Naive B cell (primary cell): Measurements from ENCODE around the gene RPL35A. TPM values are rescaled to one million over a fixed set of nuclear protein-coding genes. Genes with fewer than 3 reads are reported as not detected.
"Not testable (repeated sequence)": the region's sequence is repeated elsewhere in the genome, so short reads cannot be mapped to it uniquely, and the experiment has no call there.

Experiments
- ATAC-seq, 2 donors: fragments of 150-1000 bp; cut with Tn5 transposase; 2 replicates each; pipeline ENCODE4 v1.10.0; 2021; ENCODE audit warnings: low read depth in 2 of 2, mild to moderate bottlenecking in 2 of 2, moderate library complexity in 2 of 2
- DNase-seq: peaks from one replicate; pipeline ENCODE4 v3.0.0; 2022
- H3K27ac Mint-ChIP-seq, 6 donors: one replicate each; pipeline ENCODE4 v1.8.0; 2020 to 2022; ENCODE audit warnings: mild to moderate bottlenecking in 6 of 6, mixed read lengths in 6 of 6, moderate library complexity in 5 of 6, inconsistent platforms in 2 of 6
- H3K27me3 Mint-ChIP-seq, 3 donors: one replicate each; pipeline ENCODE4 v1.8.0; 2021 to 2022; ENCODE audit warnings: mixed read lengths in 3 of 3, mild to moderate bottlenecking in 1 of 3
- H3K36me3 Mint-ChIP-seq, 2 donors: one replicate each; pipeline ENCODE4 v1.8.0; 2020 to 2022; ENCODE audit warnings: mixed read lengths in 2 of 2, inconsistent platforms in 1 of 2, mild to moderate bottlenecking in 1 of 2
- H3K4me1 Mint-ChIP-seq, 3 donors: one replicate each; pipeline ENCODE4 v1.8.0; 2020 to 2022; ENCODE audit warnings: mixed read lengths in 3 of 3, inconsistent platforms in 1 of 3, mild to moderate bottlenecking in 1 of 3, moderate library complexity in 1 of 3
- H3K4me3 Mint-ChIP-seq, 8 donors: one replicate each; pipeline ENCODE4 v1.8.0; 2020 to 2022; ENCODE audit warnings: mild to moderate bottlenecking in 8 of 8, mixed read lengths in 8 of 8, moderate library complexity in 8 of 8, inconsistent platforms in 2 of 8
- H3K9me3 Mint-ChIP-seq, 7 donors: one replicate each; pipeline ENCODE4 v1.8.0; 2020 to 2022; ENCODE audit warnings: mixed read lengths in 7 of 7, mild to moderate bottlenecking in 5 of 7, inconsistent platforms in 2 of 7, moderate library complexity in 1 of 7
- polyA plus RNA-seq, 6 donors: library from polyadenylated mRNA; unstranded; fragments of 300-500 nt; fragmentation: Illumina TruSeq; gene quantifications; one replicate each; pipeline ENCODE4 v1.2.3, GENCODE V29; 2021; ENCODE audit warnings: low read depth in 6 of 6

The RPL35A gene
- polyA plus RNA-seq = 1,000 to 10,000 TPM in 5 of 6 donors, 100 to 1,000 TPM in 1; 928 to 1,990 (median 1,827) TPM

- peak within 1 kb of the TSS; percentile 99 to 100 (median 99) for H3K27ac Mint-ChIP-seq
- H3K9me3 Mint-ChIP-seq = no peaks in the 10 kb centered on the region
- H3K27me3 Mint-ChIP-seq = no peaks in the 10 kb centered on the region
- H3K4me1 Mint-ChIP-seq = peaks cover 28 to 45% (median 38%) of the 10 kb centered on the region in 3 donors
- H3K4me3 Mint-ChIP-seq = peak within 1 kb of the TSS; percentile 93 to 99 (median 98)
- DNase-seq = peak; percentile 91
- peaks cover 10 to 14% of the 10 kb centered on the region in 2 donors for H3K36me3 Mint-ChIP-seq
- peak; percentile 90 to 91 for ATAC-seq
Observed at GRCh38 chr3:197949778-197950676, at the start of gene RPL35A. Gene RPL35A, plus strand, starts transcription at chr3:197950190. Its CDS starts 778 bp downstream, at chr3:197950968.

GRCh38 chr3:197901626-197902025, 48.4 kb upstream of the RPL35A start:
- no peak for ATAC-seq
- H3K4me1 Mint-ChIP-seq = peaks cover 0 to 11% (median 5%) of the 10 kb centered on the region in 3 donors
- no peaks in the 10 kb centered on the region for H3K36me3 Mint-ChIP-seq
- no peaks in the 10 kb centered on the region for H3K27me3 Mint-ChIP-seq
- no peak overlapping the region for H3K27ac Mint-ChIP-seq
- no peak overlapping the region for H3K4me3 Mint-ChIP-seq
- DNase-seq = no peak
- no peaks in the 10 kb centered on the region for H3K9me3 Mint-ChIP-seq

- Mint-ChIP-seq H3K4me3 (peak overlapping the region in 2 of 8 donors; percentile 0 to 25), H3K4me1 (peaks cover 0 to 11% (median 5%) of the 10 kb centered on the region in 3 donors), H3K9me3 (no peaks in the 10 kb centered on the region), H3K36me3 (no peaks in the 10 kb centered on the region), H3K27me3 (no peaks in the 10 kb centered on the region), H3K27ac (peak overlapping the region in 2 of 6 donors; percentile 48 to 58)
- ATAC-seq (peak; percentile 82 to 83), DNase-seq (peak; percentile 62)
Observed at GRCh38 chr3:197906023-197906849, 43.8 kb upstream of the RPL35A start.

- DNase-seq (no peak), ATAC-seq (no peak)
- no peaks in the 10 kb centered on the region for H3K36me3 Mint-ChIP-seq
- H3K4me3 Mint-ChIP-seq = no peak overlapping the region
- H3K9me3 Mint-ChIP-seq = no peaks in the 10 kb centered on the region
- H3K27ac Mint-ChIP-seq = peak overlapping the region in 1 of 6 donors; percentile 48
- peaks cover 0 to 11% (median 5%) of the 10 kb centered on the region in 3 donors for H3K4me1 Mint-ChIP-seq
- H3K27me3 Mint-ChIP-seq = no peaks in the 10 kb centered on the region
Observed at GRCh38 chr3:197906850-197907187, 43.2 kb upstream of the RPL35A start.

GRCh38 chr3:197907196-197907595, 42.8 kb upstream of the RPL35A start:
- Mint-ChIP-seq H3K9me3 (no peaks in the 10 kb centered on the region), H3K27me3 (no peaks in the 10 kb centered on the region), H3K36me3 (no peaks in the 10 kb centered on the region), H3K4me1 (peaks cover 0 to 11% (median 5%) of the 10 kb centered on the region in 3 donors), H3K27ac (no peak overlapping the region), H3K4me3 (no peak overlapping the region)
- ATAC-seq (no peak), DNase-seq (no peak)

GRCh38 chr3:197908550-197908949, 41.4 kb upstream of the RPL35A start:
- not testable (repeated sequence) for H3K9me3 Mint-ChIP-seq, H3K36me3 Mint-ChIP-seq, ATAC-seq, DNase-seq, H3K27ac Mint-ChIP-seq, H3K27me3 Mint-ChIP-seq, H3K4me3 Mint-ChIP-seq
- H3K4me1 Mint-ChIP-seq = peaks cover 0 to 11% (median 5%) of the 10 kb centered on the region in 3 donors

- Mint-ChIP-seq H3K27ac (peak overlapping the region in 1 of 6 donors; percentile 7), H3K36me3 (no peaks in the 10 kb centered on the region), H3K4me1 (peaks cover 0 to 11% (median 5%) of the 10 kb centered on the region in 3 donors), H3K27me3 (no peaks in the 10 kb centered on the region), H3K9me3 (no peaks in the 10 kb centered on the region), H3K4me3 (no peak overlapping the region)
- ATAC-seq (no peak), DNase-seq (no peak)
Observed at GRCh38 chr3:197908957-197909701, 40.9 kb upstream of the RPL35A start.

- Mint-ChIP-seq H3K27me3 (no peaks in the 10 kb centered on the region), H3K4me3 (no peak overlapping the region), H3K36me3 (no peaks in the 10 kb centered on the region), H3K9me3 (peaks cover 0 to 4% (median 0%) of the 10 kb centered on the region in 7 donors), H3K27ac (no peak overlapping the region), H3K4me1 (no peaks in the 10 kb centered on the region)
- DNase-seq (no peak), ATAC-seq (no peak)
Observed at GRCh38 chr3:197912741-197913476, 37.1 kb upstream of the RPL35A start.

- Mint-ChIP-seq H3K9me3 (peaks cover 0 to 4% (median 0%) of the 10 kb centered on the region in 7 donors), H3K4me1 (no peaks in the 10 kb centered on the region), H3K4me3 (no peak overlapping the region), H3K36me3 (no peaks in the 10 kb centered on the region), H3K27ac (peak overlapping the region in 1 of 6 donors; percentile 39), H3K27me3 (no peaks in the 10 kb centered on the region)
- DNase-seq = no peak
- no peak for ATAC-seq
Observed at GRCh38 chr3:197913641-197914380, 36.2 kb upstream of the RPL35A start.

- not testable (repeated sequence) for H3K36me3 Mint-ChIP-seq, ATAC-seq, DNase-seq, H3K27me3 Mint-ChIP-seq, H3K9me3 Mint-ChIP-seq, H3K27ac Mint-ChIP-seq, H3K4me1 Mint-ChIP-seq, H3K4me3 Mint-ChIP-seq
Observed at GRCh38 chr3:197921429-197922275, 28.3 kb upstream of the RPL35A start.

GRCh38 chr3:197926418-197926817, 23.6 kb upstream of the RPL35A start:
- Mint-ChIP-seq H3K4me3 (no peak overlapping the region), H3K27me3 (no peaks in the 10 kb centered on the region), H3K36me3 (peaks cover 0 to 17% of the 10 kb centered on the region in 2 donors), H3K27ac (no peak overlapping the region), H3K9me3 (peaks cover 0 to 2% (median 0%) of the 10 kb centered on the region in 7 donors), H3K4me1 (no peaks in the 10 kb centered on the region)
- DNase-seq (no peak), ATAC-seq (no peak)
